Loucy (cell line): ENCODE measurements around the gene KCNJ12.
"Not testable (repeated sequence)": the region's sequence is repeated elsewhere in the genome, so short reads cannot be mapped to it uniquely, and the experiment has no call there.

Experiments
- CTCF ChIP-seq: fragments of 200-600 bp; sonication (generic); conservative IDR thresholded peaks from 2 replicates; pipeline ENCODE4 v1.5.1; 2014; ENCODE audit warnings: mild to moderate bottlenecking, antibody characterized with exemption, low read length
- EZH2phosphoT487 ChIP-seq: fragments of 200-600 bp; IDR thresholded peaks from 2 replicates; pipeline ENCODE4 v1.6.1; 2018; ENCODE audit warnings: antibody characterized with exemption, mild to moderate bottlenecking, moderate library complexity, borderline replicate concordance

- TF ChIP-seq CTCF, EZH2phosphoT487: not testable (repeated sequence)
These were observed 38.1 kb upstream of the KCNJ12 start for GRCh38 chr17:21337981-21338625.
